Hindlimb muscle (tissue), 1 donor: ENCODE results near the gene TRMT1. TPM values are rescaled to one million over a fixed set of nuclear protein-coding genes. Genes with fewer than 3 reads are reported as not detected.

Experiments used
- DNase-seq: peaks from one replicate; pipeline ENCODE4 v3.0.0-alpha.2; 2013
- polyA plus RNA-seq: library from polyadenylated mRNA; unstranded; fragments of 120-200 nt; gene quantifications from one replicate; pipeline ENCODE4 v1.2.1, GENCODE V29; 2013; ENCODE audit not compliant: insufficient read length

The TRMT1 gene
- polyA plus RNA-seq, 1 donor, result 25.6 TPM

DNA sequence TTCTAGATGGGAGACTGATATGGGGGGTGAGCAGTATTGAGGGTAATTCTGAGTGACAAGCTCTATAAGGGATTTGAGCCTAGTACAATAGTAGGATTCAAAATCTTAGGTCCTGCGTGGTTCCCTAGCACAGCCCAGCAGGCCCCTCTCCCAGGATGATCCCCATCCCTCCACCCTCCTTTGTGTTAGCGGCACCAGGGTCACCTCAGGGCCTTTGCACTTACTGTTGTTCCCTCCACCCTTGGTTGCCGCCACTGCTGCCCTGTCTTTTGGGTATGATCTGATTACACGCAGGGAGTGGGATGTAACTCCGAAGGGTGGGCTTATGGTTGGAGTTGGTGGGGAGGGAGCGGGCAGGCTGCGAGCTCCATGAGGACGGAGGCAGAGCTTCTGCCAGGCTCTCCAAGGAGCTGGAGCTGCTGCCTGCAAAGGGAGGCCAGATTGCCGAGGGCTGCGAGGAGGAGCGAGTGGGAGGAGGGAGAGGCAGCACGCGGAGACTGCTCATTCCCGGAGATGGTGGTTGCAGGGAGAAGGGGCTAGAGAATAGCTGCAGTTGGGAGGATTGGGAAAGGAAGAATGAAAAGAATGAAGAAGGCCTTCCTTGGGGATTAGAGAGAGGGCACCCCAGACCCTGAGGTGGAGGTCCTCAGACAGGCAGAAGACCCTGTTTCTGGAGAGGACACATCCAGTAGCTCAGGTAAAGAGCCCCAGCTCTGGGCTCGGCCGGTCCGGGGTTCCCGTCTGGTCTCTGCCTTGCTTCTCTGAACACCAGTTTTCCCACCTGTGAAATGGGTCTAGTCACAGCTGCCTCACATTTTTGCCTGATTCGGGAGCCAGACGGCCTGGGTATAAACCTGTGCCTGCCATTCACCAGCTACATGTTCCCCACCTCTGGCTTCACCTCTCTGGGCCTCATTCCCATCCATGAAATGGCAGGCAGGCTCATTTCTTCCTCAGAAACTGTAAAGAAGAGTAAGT is 6.7 kb upstream of the TRMT1 start:
- DNase-seq, result no peak

DNA sequence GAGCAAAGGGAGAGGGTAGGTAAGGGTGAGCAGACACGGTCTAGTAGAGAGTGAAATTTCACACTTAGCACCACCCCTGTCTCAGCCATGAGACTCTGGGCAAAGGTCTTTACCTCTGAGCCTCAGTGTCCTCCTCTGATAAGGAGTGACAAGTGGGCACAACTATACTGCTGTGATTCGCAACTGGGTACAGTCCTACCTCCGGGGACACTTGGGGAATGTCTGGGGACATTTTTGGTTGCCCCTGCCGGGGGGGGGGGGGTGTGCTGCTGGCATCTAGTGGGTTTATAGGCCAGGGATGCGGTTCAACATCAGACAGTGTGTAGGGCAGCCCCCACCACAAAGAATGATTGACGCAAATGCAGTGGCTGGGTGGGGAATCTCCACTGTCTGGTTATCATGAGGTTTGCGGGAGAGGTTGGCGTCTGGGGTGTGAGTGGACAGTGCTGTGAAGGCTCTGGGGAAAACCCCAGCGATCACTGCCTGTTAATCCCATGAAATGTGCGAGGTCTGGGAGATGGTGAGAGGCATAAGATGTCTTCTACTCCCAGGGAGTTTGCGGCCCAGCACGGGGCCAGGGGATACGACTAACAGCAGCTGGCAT is 5.8 kb upstream of the TRMT1 start:
- DNase-seq, result no peak

- no peak for DNase-seq
Observed at GRCh38 chr19:13121551-13122274, 5.2 kb upstream of the TRMT1 start.

GRCh38 chr19:13120817-13121216 is 4.3 kb upstream of the TRMT1 start:
- no peak for DNase-seq

DNA sequence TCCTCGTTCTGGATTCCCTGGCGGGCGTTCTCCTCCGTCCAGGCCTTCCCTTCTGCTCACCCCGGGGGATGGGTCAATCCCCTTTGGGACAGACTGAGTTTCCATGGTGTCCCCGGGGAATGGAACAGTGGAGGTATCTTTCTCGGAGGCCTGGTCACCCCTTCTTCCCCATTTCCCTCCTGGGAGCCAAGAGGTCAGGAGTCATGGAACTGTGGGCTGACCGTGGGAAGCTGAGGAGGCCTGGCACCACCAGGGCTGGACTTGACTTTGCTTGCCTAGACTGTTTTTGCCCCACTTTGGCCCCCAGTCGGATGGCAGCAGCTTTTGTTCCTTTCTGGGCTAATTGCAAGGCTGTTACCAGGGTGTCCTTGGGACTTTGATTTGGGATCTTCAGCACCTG is 3.5 kb upstream of the TRMT1 start:
- no peak for DNase-seq

- no peak for DNase-seq
Observed at GRCh38 chr19:13119627-13120026, 3.1 kb upstream of the TRMT1 start.

DNA sequence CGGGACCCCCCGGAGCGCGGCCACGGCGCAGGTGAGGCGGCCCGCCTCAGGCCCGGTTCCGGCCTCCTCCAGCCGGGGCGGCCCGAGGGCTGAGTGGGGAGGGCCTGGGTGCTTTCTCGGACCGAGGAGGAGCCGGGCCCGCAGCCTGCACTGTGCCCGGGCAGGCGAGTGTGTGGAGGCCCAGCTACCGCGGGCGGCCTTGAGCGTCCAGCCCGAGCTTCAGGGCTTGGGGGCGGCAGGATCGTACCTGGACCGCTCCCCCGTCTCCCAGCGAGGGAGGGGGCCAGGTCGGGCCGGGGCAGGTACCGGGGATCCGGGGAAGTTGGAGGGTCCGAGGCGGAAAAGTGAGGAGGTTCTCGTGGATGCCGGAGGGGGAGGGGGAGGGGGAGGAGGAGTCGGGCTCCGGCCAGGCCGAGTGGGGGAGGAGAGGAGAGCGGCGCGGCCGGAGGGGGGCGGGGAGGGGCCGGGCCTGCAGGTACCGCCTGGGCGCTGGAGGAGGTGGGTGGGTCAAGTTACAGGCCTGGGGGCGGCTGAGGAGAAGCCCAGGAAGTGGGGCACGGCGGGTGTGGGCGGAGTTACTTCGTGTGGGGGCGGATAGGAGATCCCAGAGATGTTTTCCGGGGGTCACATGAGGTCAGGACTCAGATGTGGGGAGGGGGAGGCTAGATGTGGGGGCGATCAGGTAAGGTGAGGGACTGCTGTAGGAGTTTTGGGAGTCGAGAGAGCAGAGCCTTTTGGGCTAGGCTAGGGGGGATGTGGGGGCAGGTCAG is 2.1 kb upstream of the TRMT1 start:
- no peak for DNase-seq

GRCh38 chr19:13117772-13118423 is 1.4 kb upstream of the TRMT1 start, which contains the start of gene NACC1:
Gene NACC1 (plus strand): TSS chr19:13118264. CDS start chr19:13135208, 16,944 bp downstream.
- DNase-seq, result peak; percentile 90

- DNase-seq, result no peak
Observed at GRCh38 chr19:13117176-13117771, 734 bp upstream of the TRMT1 start.

GRCh38 chr19:13115936-13116281 is 631 bp downstream of the TRMT1 start:
- no peak for DNase-seq

DNA sequence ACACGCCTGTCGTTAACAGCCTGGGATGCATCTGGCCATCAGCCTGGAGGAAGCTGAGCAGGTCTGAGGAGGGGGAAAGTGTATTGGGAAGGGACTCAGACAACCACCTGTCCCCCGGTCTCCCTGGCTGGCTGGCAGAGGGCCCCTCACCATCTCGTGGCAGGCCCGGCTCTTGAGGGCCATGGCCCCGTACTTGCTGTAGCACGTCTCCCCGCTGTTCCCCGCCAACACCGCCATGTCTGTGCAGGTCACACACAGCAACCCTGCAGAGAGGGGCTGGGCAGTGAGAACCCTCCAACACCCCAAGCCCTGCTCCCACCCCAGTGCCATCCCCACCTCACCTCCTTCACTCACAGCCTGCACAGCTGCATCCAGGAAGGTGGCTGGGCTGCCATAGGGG is 4.0 kb downstream of the TRMT1 start:
- DNase-seq, result no peak

DNA sequence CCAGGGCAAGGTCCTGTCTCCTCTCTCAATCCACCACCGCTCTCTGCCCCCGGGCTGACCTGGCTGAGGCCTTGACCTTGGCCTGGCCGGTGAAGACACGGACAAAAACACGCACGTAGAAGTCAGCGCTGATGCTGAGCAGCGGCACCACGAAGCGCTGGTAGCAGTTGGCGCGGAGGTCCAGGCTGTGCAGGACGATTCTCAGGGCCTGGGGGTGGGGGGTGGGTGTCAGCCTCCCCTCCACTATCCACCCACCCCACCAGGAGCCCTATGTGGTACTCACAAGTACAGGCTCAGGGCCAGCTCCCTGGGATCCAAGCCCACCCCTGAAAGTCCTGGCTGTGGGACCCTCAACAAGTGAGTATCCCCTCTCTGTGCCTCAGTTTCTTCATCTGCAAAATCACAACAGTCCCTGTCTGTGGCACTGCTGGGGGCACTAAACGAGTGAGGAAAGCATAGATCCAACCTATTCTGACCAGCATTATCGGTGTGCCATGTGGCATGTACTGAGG is 6.4 kb downstream of the TRMT1 start:
- DNase-seq, result no peak

- DNase-seq, result no peak
Observed at GRCh38 chr19:13109361-13110098, 7.0 kb downstream of the TRMT1 start.

DNA sequence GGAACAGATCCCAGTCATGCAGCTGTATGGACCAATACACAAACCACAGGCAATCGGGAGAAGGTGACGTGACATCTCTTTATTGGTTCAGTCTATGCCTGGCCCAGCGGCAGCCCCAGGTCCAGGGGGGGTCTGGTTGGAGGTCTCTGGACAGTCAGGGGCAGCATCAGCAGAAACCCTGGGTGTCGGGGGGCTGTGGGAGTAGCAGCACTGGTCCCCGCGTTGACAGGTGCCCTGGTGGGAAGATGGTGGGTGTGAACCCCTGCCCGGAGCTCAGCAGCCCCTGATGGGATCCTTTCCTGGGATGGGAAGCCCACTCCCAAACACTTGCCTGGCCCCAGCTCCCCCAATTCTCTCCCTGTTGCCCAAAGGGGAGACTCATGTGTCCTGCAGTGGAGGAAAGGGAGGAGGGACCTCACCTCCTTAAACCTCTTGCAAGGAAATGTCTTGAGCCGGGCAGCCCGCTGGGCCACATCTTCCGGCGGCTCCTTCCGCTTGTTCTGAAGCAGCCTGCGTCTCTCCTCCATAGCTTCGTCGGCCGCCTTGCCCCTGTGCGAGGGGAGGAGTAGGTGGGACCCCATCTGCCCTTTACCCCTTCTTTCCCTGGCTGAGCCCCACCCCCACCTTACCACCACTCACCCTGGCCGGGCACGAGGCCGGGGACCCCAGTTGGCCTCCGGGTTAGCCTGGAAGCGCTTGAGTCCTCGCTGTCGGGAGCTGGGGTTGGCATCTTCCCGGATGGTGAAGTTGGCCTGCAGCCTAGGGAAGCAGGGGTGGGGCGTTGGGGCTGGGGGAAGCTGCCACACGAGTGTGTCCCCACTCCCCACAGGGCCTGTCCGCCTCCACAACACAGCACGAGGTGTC is 11.5 kb downstream of the TRMT1 start:
- no peak for DNase-seq

DNA sequence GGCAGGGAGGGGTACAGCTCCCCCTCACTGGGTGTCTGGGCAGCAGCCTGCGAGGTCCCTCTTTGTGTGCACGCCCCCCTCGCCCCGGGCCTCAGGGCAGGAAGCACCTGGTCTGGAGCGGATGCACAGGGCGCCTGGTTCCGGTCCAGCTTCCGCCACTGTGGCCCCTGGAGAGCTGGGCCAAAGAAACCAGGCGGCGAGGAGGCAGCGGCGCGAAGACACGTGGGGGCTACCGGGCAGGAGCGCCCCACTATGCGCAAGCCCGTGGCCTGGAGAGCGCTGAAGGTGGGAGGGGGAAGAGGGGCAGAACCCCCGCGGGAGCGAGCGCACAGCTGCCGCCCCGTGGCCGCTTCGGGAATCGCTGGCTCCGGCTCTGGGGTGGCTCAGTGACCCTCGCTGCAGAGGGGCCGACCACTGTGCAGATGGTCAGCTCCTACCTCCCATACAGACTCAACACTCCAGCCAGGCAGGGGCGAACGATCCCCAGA is 12.1 kb downstream of the TRMT1 start:
- peak; percentile 67 for DNase-seq

- DNase-seq, result no peak
Observed at GRCh38 chr19:13103581-13104359, 12.8 kb downstream of the TRMT1 start.

- no peak for DNase-seq
Observed at GRCh38 chr19:13102666-13103580, 13.6 kb downstream of the TRMT1 start, which contains the start of gene LYL1. Gene LYL1 (minus strand): TSS chr19:13102858. CDS start chr19:13101171, 1,687 bp downstream.

DNA sequence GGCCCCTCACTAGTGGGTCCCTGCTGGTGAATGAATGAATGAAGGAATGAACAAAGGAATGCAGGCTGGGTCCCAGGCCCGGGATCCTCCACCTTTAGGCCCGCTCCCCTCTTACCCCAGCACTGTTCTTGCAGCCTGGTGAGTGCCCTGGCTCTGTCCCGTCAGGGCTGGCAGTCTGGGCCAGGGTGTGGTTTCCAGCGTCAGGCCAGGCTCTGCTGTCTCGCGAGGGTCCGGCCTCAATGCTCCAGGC is 14.2 kb downstream of the TRMT1 start:
- no peak for DNase-seq
